ENCODE results near the gene MFAP4.

- TF ChIP-seq CTCF (conservative IDR thresholded peaks at IDR 0.05) = no peak
- TF ChIP-seq EZH2 (IDR thresholded peaks at IDR 0.05; ENCODE audit: low read depth) = no peak
Measured at GRCh38 chr17:19433255-19433654, 46.3 kb upstream of the MFAP4 start.

All from PC-9 (cell line).